Testis (tissue), 3 donors: ENCODE data around the gene SMG6. TPM values are rescaled to one million over a fixed set of nuclear protein-coding genes. Genes with fewer than 3 reads are reported as not detected.

Experiments used
- DNase-seq: peaks from one replicate; pipeline ENCODE4 v3.0.0-alpha.2; 2019
- H3K27ac ChIP-seq, 2 donors: fragments of 200-600 bp; sonication (generic); one replicate each; pipeline ENCODE4 v1.5.1; 2019
- H3K27me3 ChIP-seq: fragments of 200-600 bp; sonication (generic); one replicate; pipeline ENCODE4 v1.5.1; 2019
- H3K36me3 ChIP-seq: fragments of 200-600 bp; sonication (generic); one replicate; pipeline ENCODE4 v1.5.1; 2017; ENCODE audit warnings: low read depth; ENCODE audit errors: missing control alignments
- H3K4me1 ChIP-seq: fragments of 200-600 bp; sonication (generic); one replicate; pipeline ENCODE4 v1.5.1; 2019
- H3K4me3 ChIP-seq, 2 donors: fragments of 200-600 bp; sonication (generic); one replicate each; pipeline ENCODE4 v1.5.1; 2017 to 2019
- H3K9me3 ChIP-seq: fragments of 200-600 bp; sonication (generic); one replicate; pipeline ENCODE4 v1.5.1; 2017
- CTCF ChIP-seq, 3 experiments: fragments of 450-650 bp in 2 of 3; fragments of 200-600 bp in 1 of 3; sonication (generic) in 1 of 3; IDR thresholded peaks; one replicate each; pipeline ENCODE4 v1.5.1; 2016 to 2019; ENCODE audit warnings: antibody characterized with exemption in 3 of 3, mild to moderate bottlenecking in 2 of 3, moderate library complexity in 1 of 3
- POLR2A ChIP-seq: fragments of 450-650 bp; IDR thresholded peaks from one replicate; pipeline ENCODE4 v1.6.1; 2017; ENCODE audit warnings: antibody characterized with exemption, mild to moderate bottlenecking, moderate library complexity
- WGBS, 2 donors: methylation state at CpG; one replicate each; pipeline ENCODE4 v1.1.5; 2018; 5-methylcytosine and 5-hydroxymethylcytosine counted together
- intact Hi-C: fragments of 100-400 bp; cut with DNase I; formaldehyde crosslinking; loops from one replicate; pipeline ENCODE4 v1.15.1; 2023; ENCODE audit warnings: low total_unique reads
- polyA plus RNA-seq: library from polyadenylated mRNA; stranded (reverse); fragments of 350-450 nt; fragmentation: Illumina TruSeq; extraction: RNeasy Lipid Tissue Mini Kit (QIAGEN cat#74804); gene quantifications from one replicate; pipeline ENCODE4 v1.2.3, GENCODE V29; 2014; ENCODE audit warnings: low read depth, low replicate concordance; ENCODE audit not compliant: insufficient read depth
- total RNA-seq, 2 donors: library from RNA; depleted of rRNA; stranded (reverse); fragments of >200 nt; gene quantifications; one replicate each; pipeline ENCODE4 v1.2.3, GENCODE V29; 2016

SMG6 gene
- total and polyA plus RNA-seq, 3 donors from 2014 or later = 68.7 to 86.5 (median 80.6) TPM

GRCh38 chr17:2054512-2055291, 248.9 kb downstream of the SMG6 start, which contains the start of gene HIC1:
TSS of gene HIC1 (plus strand) at chr17:2055103. CDS start at chr17:2056691, 1,588 bp downstream.
- no peaks in the 10 kb centered on the region for H3K36me3 ChIP-seq
- peaks cover 16% of the 10 kb centered on the region for H3K4me1 ChIP-seq
- no peaks in the 10 kb centered on the region for H3K9me3 ChIP-seq
- no peaks in the 10 kb centered on the region for H3K27me3 ChIP-seq
- TF ChIP-seq POLR2A (peak; percentile 16), CTCF (IDR thresholded peaks at IDR 0.05) (peak; percentile 95 to 99 (median 96))
- peak within 1 kb of the TSS; percentile 88 to 92 for H3K27ac ChIP-seq
- peak within 1 kb of the TSS; percentile 66 to 81 for H3K4me3 ChIP-seq
- intact Hi-C loops = loop anchor here (2.0 to 5.0 kb wide), 2 partner anchors 190 to 298 kb away; no protein-coding TSS in a partner anchor
- WGBS, 2 donors = 4% methylated on average over 55 of the region's 72 CpGs; no CpG with 5 or more reads in 1 of the 2 donors
- peak; percentile 84 for DNase-seq

GRCh38 chr17:2054262-2054511, 249.4 kb downstream of the SMG6 start:
- Histone ChIP-seq H3K4me3 (peak overlapping the region; percentile 66 to 81), H3K4me1 (peaks cover 13% of the 10 kb centered on the region), H3K9me3 (no peaks in the 10 kb centered on the region), H3K36me3 (no peaks in the 10 kb centered on the region), H3K27ac (peak overlapping the region; percentile 22 to 68), H3K27me3 (no peaks in the 10 kb centered on the region)
- DNase-seq = no peak
- TF ChIP-seq CTCF (IDR thresholded peaks at IDR 0.05) (no peak), POLR2A (no peak)
- intact Hi-C loops = loop anchor here (2.0 to 5.0 kb wide), 2 partner anchors 191 to 298 kb away; no protein-coding TSS in a partner anchor
- WGBS, 2 donors = 12% methylated on average over 16 of the region's 16 CpGs; no CpG with 5 or more reads in 1 of the 2 donors

DNA sequence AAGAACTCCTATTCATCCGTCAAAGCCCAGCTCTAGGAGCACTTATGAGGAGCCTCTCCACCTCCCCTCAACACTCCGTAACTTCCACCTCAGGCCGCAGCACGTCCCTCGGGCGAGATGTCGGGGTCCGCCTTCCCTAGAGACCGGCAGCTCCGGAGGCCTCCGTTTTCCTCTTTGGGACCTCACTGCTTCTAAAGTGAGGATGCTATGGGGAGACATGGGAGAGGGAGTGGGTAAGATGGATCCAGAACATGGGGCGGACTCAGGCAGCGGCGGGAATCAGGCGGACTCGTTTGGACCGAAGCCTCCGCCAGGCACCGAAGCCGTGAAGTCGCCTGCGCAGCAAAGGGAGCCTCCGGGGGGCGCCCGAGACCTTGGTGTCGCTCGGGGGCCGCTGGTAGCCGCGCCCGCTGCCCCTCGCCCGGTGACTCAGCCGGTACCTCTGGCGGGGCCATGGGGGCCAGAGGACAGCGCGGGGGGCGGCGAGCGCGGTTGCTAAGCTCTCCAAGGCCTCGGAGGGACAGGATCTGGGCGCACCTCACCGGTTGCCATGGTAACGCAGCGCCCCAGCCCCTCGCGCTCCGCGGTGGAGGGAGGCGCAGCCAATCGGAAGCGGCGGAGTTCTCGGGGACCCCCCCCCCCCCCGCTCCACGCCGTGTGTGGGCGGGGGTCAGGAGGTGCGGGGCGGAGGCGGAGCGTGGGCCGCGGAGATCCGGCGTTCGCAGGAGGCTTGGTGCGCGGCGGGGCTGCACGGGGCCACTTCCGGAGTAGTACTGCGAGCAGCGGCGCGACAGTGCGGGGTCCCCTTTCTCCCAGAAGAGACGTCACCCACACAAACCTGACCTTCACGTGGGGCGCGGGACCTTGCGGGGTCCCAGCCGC, 250.0 kb downstream of the SMG6 start:
- peaks cover 13% of the 10 kb centered on the region for H3K4me1 ChIP-seq

More for the DNA sequence above, 250.0 kb downstream of the SMG6 start:
- WGBS, 2 donors = 26 to 32% methylated on average over 16 to 57 of the region's 84 CpGs
- H3K9me3 ChIP-seq = no peaks in the 10 kb centered on the region
- H3K27ac ChIP-seq = peak overlapping the region; percentile 22 to 68
- DNase-seq = peak; percentile 78
- H3K27me3 ChIP-seq = no peaks in the 10 kb centered on the region
- intact Hi-C loops = loop anchor here (2.0 to 5.0 kb wide), 2 partner anchors 191 to 299 kb away; no protein-coding TSS in a partner anchor
- no peak for TF ChIP-seq POLR2A
- TF ChIP-seq CTCF (IDR thresholded peaks at IDR 0.05) = peak; percentile 36 to 50 (median 39)
- H3K4me3 ChIP-seq = peak overlapping the region; percentile 66 to 81
- no peaks in the 10 kb centered on the region for H3K36me3 ChIP-seq
